Left lung (tissue), 10 donors: Measurements from ENCODE around the gene TCAP. TPM values are rescaled to one million over a fixed set of nuclear protein-coding genes. Genes with fewer than 3 reads are reported as not detected.

Experiments
- ATAC-seq: fragments of 200-7000 bp; cut with Tn5 transposase; one replicate; pipeline ENCODE4 v1.9.1; 2020; ENCODE audit warnings: moderate library complexity
- DNase-seq, 4 donors: peaks; one replicate each; pipeline ENCODE4 v3.0.0-alpha.2; 2013 to 2020
- H3K27ac ChIP-seq, 2 donors: fragments of 200-600 bp; sonication (generic) in 1 of 2; one replicate each; pipeline versions ENCODE4 v1.5.0 to v1.8.0; 2020 to 2021
- H3K27me3 ChIP-seq, 2 donors: fragments of 200-600 bp; sonication (generic) in 1 of 2; one replicate each; pipeline versions ENCODE4 v1.5.0 to v1.8.0; 2020 to 2021
- H3K36me3 ChIP-seq, 2 donors: fragments of 200-600 bp; sonication (generic) in 1 of 2; one replicate each; pipeline versions ENCODE4 v1.5.0 to v1.8.0; 2020 to 2021
- H3K4me1 ChIP-seq, 2 donors: fragments of 200-600 bp; one replicate each; pipeline ENCODE4 v1.8.0; 2021
- H3K4me3 ChIP-seq, 2 donors: fragments of 200-600 bp; sonication (generic) in 1 of 2; one replicate each; pipeline versions ENCODE4 v1.5.0 to v1.8.0; 2020 to 2021; ENCODE audit warnings: mild to moderate bottlenecking in 1 of 2
- H3K9me3 ChIP-seq, 2 donors: fragments of 200-600 bp; sonication (generic) in 1 of 2; one replicate each; pipeline versions ENCODE4 v1.5.0 to v1.8.0; 2020 to 2021
- CTCF ChIP-seq, 2 donors: fragments of 200-600 bp; sonication (generic) in 1 of 2; IDR thresholded peaks; one replicate each; pipeline versions ENCODE4 v1.5.0 to v1.8.0; 2021; ENCODE audit warnings: antibody characterized with exemption in 2 of 2
- intact Hi-C, 2 donors: fragments of 100-400 bp; cut with DNase I; formaldehyde crosslinking; loops; one replicate each; pipeline versions ENCODE4 v1.11.2 to v1.14.2; 2022
- polyA plus RNA-seq, 6 donors: library from polyadenylated mRNA; unstranded; fragments of 120-200 nt; gene quantifications; one replicate each; pipeline ENCODE4 v1.2.1, GENCODE V29; 2013; ENCODE audit not compliant: insufficient read length in 6 of 6
- total RNA-seq, 2 donors: library from RNA; stranded (reverse); fragmentation: NEBNext Ultra II Directional; extraction: Animal tissue kit (Norgen Biotek cat#: 25700); gene quantifications; one replicate each; pipeline ENCODE4 v1.2.1, GENCODE V29; 2021
- donor health status: DM: no; HTN: yes; CAD: no.
- donor health status: DM: no; HTN: no; CAD: no.

The TCAP gene
- total and polyA plus RNA-seq, 8 donors, result 1.3 to 2.6 (median 1.8) TPM

- TF ChIP-seq CTCF (IDR thresholded peaks at IDR 0.05), result no peak
- Histone ChIP-seq H3K27ac (peak overlapping the region in 1 of 2 donors; percentile 5), H3K36me3 (peaks cover 0 to 10% of the 10 kb centered on the region in 2 donors), H3K4me3 (no peak overlapping the region), H3K4me1 (peaks cover 19 to 41% of the 10 kb centered on the region in 2 donors), H3K9me3 (no peaks in the 10 kb centered on the region), H3K27me3 (peaks cover 0 to 39% of the 10 kb centered on the region in 2 donors)
- peak in 1 of 4 donors; percentile 58 for DNase-seq
- intact Hi-C loops, result no loop called here
- peak; percentile 3 for ATAC-seq
Measured at GRCh38 chr17:39702901-39703893, 38.0 kb downstream of the TCAP start.

DNA sequence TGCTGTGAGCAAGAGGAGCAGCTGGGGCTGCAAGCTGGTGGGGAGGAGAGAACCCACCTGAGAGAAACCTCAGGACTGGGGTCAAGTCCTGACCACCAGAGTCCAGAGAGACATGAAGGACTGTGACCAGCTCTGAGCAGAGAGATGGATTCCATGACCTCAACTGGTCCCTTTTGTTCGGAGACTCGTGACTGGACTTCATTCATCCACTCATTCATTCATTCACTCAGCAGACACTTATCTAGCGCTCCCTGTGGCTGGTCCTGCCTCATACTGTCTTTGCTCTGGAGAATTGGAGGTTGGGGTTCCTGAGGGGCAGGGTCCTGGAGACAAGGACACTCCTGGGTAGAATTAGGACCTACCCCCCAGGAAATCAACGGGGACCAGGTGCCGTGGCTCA, 38.8 kb downstream of the TCAP start:
- TF ChIP-seq CTCF (IDR thresholded peaks at IDR 0.05), result no peak
- Histone ChIP-seq H3K4me1 (peaks cover 19 to 41% of the 10 kb centered on the region in 2 donors), H3K4me3 (no peak overlapping the region), H3K36me3 (peaks cover 0 to 17% of the 10 kb centered on the region in 2 donors), H3K9me3 (no peaks in the 10 kb centered on the region), H3K27ac (no peak overlapping the region), H3K27me3 (peaks cover 0 to 32% of the 10 kb centered on the region in 2 donors)
- ATAC-seq (no peak), DNase-seq (no peak)
- intact Hi-C loops, result no loop called here

GRCh38 chr17:39704821-39705551, 39.8 kb downstream of the TCAP start:
- Histone ChIP-seq H3K4me1 (peaks cover 19 to 33% of the 10 kb centered on the region in 2 donors), H3K27me3 (peaks cover 0 to 21% of the 10 kb centered on the region in 2 donors), H3K27ac (peak overlapping the region; percentile 59 to 66), H3K9me3 (no peaks in the 10 kb centered on the region), H3K4me3 (no peak overlapping the region), H3K36me3 (peaks cover 0 to 28% of the 10 kb centered on the region in 2 donors)
- DNase-seq (peak in 3 of 4 donors; percentile 28 to 60 (median 46)), ATAC-seq (peak; percentile 31)
- TF ChIP-seq CTCF (IDR thresholded peaks at IDR 0.05), result peak; percentile 17 to 24
- intact Hi-C loops, result no loop called here

DNA sequence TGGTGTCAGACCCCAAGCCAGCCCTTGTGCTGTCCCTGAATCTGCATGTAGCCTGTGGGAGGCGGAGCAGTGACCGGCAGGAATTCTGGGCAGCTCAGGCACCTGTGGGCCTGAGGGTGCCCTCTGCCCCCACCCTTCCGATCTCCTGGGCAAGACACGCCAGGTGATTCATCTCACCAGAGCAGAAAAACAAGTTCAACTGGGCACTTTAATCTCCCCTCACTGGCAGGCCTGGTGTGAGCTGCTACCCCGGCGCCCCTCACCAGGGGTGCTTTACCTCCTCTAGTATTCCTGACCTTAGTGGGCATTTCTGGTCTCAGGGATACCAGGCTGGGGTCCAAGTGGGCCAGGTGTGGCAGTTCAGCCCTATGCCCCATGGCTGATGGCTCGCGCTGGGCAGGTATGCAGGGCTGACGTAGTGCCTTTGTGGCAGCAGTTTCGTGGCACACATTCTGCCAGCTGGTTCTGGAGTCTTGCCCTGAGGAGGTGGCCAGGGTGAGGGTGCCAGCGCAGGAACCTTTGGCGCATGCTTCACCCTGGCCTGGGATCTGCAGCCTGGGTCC, 40.7 kb downstream of the TCAP start:
- no peak for TF ChIP-seq CTCF (IDR thresholded peaks at IDR 0.05)
- peak in 3 of 4 donors; percentile 81 to 84 (median 84) for DNase-seq
- intact Hi-C loops, result no loop called here
- Histone ChIP-seq H3K4me3 (no peak overlapping the region), H3K4me1 (peaks cover 19 to 33% of the 10 kb centered on the region in 2 donors), H3K27ac (peak overlapping the region; percentile 66), H3K9me3 (no peaks in the 10 kb centered on the region), H3K27me3 (peaks cover 0 to 12% of the 10 kb centered on the region in 2 donors), H3K36me3 (peaks cover 0 to 37% of the 10 kb centered on the region in 2 donors)
- ATAC-seq, result peak; percentile 80
